Measurements from ENCODE around the gene OR5B17.
"Not testable (repeated sequence)": the region's sequence is repeated elsewhere in the genome, so short reads cannot be mapped to it uniquely, and the experiment has no call there.

The OR5B17 gene

DNA sequence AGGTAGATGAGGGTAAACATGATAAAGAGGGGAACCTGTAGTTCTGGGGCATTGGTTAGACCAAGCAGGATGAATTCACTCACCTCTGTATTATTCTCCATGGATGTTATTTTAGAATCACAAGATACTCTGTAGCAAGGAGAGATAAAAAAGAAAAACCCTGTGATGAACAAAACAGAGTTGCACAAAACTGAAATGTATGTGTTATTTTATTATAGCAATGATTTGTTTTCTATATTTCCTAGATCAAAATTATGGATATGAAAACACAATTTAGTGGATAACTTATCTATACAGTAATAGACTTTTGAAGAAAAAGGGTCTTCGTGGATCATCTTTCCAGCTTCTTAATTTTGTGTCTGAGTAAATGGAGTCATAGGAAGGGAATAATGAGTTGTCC is at the start of gene OR5B17:
TSS of gene OR5B17 (minus strand) at position 101 of the 400 bp plus-strand sequence. CDS start at position 101, 0 bp downstream.
- no peak for DNase-seq
- intact Hi-C loops (cut with DNase I) = no loop called here

DNA sequence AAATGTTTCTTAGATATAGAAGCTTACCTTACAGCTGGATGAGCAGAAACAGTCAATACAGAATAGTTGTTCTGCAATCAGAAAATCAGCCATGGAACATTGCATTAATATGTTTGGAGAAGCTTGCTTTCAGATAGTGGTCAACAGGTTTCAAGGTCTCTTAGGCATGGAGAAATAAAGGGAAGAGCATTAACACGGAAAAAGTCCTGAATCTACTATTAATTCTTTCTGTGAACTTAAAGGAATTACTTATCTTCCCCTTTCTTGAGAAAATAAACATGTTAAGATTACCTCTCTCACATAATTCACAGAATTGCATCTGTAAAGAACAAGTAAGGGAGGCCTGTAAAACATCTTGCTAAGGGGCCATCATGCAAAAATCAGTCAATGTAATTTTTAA is 47.9 kb upstream of the OR5B17 start, which contains the start of gene OR5B3:
TSS of gene OR5B3 (minus strand) at position 101 of the 400 bp plus-strand sequence. CDS start 3,465 bp downstream, outside the sequence.
- DNase-seq = no peak

GRCh38 chr11:58399622-58400021 is 40.8 kb upstream of the OR5B17 start:
- DNase-seq; intact Hi-C loops (cut with DNase I): not testable (repeated sequence)

More for the DNA sequence above, 47.9 kb upstream of the OR5B17 start, which contains the start of gene OR5B3:
- intact Hi-C loops (cut with DNase I) = no loop called here

DNA sequence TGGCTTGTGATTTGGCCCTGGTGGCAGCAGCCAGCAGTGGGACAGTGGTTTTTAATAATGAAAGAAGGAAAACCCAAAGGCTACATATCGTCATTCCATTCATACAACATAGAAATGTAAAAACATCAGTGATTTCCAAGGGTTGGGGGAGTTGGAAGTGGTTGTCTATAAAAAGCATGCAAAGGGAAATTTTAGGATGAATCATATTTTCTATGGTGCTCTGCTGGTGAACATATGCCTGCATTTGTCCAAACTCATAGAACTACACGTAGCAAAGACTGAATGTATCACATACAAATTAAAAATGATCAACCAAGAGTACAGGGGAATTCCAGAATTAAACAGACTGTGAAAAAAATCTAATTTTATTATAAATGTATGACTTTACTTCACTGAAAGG is 36.7 kb upstream of the OR5B17 start:
- no peak for DNase-seq
- intact Hi-C loops (cut with DNase I) = no loop called here

- no peak for DNase-seq
- intact Hi-C loops (cut with DNase I) = no loop called here
Observed at GRCh38 chr11:58394195-58394594, 35.3 kb upstream of the OR5B17 start.

DNA sequence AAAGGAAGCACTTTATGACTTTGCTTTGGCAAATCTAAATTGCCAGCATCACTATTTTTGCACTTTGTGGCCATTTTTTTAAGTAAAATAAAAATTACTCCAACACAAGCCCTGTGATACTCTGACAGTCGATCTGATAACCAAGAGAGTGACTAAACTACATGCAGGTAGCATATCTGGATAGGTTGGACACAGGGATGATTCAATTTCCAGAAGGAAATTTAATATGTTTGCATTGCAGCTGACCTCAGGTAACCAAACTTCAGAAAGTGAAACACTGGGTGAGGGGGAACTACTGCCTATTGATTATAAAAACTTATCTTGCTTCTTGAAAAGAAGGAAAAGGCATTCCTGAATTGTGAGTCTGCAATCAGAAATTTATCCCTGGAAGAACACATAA is 33.9 kb upstream of the OR5B17 start:
- intact Hi-C loops (cut with DNase I) = no loop called here

DNA sequence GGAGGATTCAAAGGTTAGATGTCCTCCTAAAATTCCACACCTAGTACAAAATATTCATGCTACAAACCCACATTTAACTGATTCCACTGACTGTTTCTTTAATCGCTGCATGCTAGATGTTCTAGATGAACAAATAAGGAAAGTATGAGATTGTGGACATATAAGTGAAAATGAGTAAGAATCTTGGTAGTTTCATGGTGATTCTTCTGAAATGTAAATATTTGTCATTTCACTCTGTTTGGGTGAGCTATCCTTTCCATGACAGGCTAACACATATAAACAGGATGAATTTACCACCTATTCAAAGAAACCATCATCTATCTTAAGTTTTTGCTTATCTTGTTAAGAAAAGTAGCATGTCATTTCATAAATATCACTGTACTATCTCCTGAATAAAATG is 33.0 kb upstream of the OR5B17 start:
- DNase-seq = no peak
- intact Hi-C loops (cut with DNase I) = no loop called here

More for the DNA sequence above, 33.9 kb upstream of the OR5B17 start:
- no peak for DNase-seq

DNA sequence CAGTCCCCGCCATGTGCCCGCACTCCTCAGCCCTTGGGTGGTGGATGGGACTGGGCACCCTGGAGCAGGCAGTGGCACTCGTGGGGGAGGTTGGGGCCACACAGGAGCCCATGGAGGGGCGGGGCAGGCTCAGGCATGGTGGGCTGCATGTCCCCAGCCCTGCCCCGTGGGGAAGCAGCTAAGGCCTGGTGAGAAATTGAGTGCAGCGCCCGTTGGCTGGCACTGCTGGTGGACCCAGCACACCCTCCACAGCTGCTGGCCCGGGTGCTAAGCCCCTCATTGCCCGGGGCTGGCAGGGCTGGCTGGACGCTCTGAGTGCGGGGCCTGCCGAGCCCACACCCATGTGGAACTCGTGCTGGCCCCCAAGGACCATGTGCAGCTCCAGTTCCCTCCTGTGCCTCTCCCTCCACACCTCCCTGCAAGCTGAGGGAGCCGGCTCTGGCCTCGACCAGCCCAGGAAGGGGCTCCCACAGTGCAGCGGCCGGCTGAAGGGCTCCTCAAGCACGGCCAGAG is 31.7 kb upstream of the OR5B17 start:
- intact Hi-C loops (cut with DNase I) = no loop called here
- DNase-seq = peak in 3 of 10 donors; percentile 64 to 71 (median 64)

DNA sequence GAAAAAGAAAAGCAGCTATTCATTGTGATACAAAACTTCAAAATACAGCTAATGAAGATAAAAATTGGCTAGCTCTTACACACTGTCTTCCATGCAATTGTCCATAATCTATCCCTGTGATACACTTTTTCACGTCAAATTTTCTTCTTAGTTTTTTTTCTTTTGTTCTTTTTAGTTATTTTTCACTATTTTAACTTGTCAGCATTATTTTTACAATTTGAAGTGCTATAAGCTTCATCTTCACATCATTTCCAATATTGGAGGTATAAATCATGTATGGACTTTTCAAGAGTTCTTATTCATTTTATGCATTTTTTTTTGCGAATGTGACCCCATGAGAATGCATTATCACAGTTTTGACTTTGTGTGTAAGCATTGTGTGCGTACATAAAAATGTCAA is 4.1 kb downstream of the OR5B17 start:
- intact Hi-C loops (cut with DNase I) = no loop called here
- no peak for DNase-seq

GRCh38 chr11:58345204-58345603 is 13.7 kb downstream of the OR5B17 start:
- no peak for DNase-seq
- intact Hi-C loops (cut with DNase I) = no loop called here

DNA sequence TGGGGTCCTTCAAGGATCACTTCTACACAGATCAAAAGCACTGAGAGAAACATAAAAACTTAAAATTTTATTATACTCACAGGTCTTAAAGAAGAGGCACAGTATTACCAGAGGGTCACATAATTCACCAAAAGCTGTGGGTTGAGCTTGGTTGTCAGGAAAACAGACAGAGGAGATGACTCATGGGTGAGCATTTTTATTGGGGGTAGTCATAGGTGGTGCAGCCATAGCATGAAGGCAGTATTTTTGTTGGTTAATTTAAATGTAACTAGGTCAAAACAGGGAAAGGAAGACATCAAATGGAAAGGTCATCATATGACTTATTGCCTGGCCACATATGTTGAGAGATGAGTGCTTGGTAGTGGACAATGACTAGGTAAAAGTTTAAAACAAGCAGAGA is 24.2 kb downstream of the OR5B17 start:
- DNase-seq = no peak
- intact Hi-C loops (cut with DNase I) = no loop called here

GRCh38 chr11:58330861-58331260 is 28.0 kb downstream of the OR5B17 start:
- intact Hi-C loops (cut with DNase I) = no loop called here
- no peak for DNase-seq

GRCh38 chr11:58318532-58318931 is 40.3 kb downstream of the OR5B17 start:
- DNase-seq = no peak
- intact Hi-C loops (cut with DNase I) = no loop called here

DNA sequence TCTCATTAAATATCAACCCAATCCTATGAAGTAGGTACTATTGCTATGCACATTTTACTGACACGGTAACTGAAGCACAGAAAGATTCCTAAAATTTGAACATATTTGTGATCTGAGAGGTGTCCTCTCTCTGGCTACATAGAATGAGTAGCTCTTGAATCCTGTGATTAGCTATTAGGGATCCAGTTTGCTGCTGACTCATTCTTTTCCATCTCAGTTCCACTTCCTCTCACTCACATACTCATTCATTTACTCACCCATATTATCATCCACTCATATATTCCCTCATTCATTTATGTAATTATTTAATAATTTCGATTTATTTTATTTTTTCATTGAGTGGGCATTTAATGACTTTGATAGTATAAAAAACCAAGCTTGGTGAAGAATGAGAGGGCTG is 42.7 kb downstream of the OR5B17 start:
- DNase-seq = no peak
- intact Hi-C loops (cut with DNase I) = no loop called here

Data from posterior cingulate gyrus (tissue), 11 donors.